Activated CD4-positive, alpha-beta T cell treated with anti-CD3 and anti-CD28 coated beads, Interleukin-2, amount 10 ng/mL, durations not matched to agents 7 days and 5 days (primary cell): ENCODE data around the gene CCDC92B. TPM values are rescaled to one million over a fixed set of nuclear protein-coding genes. Genes with fewer than 3 reads are reported as not detected.
A peak's percentile ranks its signal among the peaks of the same experiment; 100 is the strongest.

Experiments used
- CTCF ChIA-PET: fragments of 350-600 bp; sonication (Branson Sonifier 250); formaldehyde crosslinking; loops from one replicate; lab custom pipeline; 2021; ENCODE audit warnings: antibody characterized with exemption; lab: Charles Lee
- POLR2A ChIA-PET: fragments of 350-600 bp; sonication (Branson Sonifier 250); formaldehyde crosslinking; loops from one replicate; lab custom pipeline; 2021; ENCODE audit warnings: antibody characterized with exemption; lab: Charles Lee
- DNase-seq: peaks from one replicate; pipeline ENCODE4 v3.0.0-alpha.2; 2020
- H3K27ac Mint-ChIP-seq: one replicate; pipeline ENCODE4 v1.8.0; 2021; ENCODE audit warnings: mild to moderate bottlenecking, moderate library complexity, mixed read lengths
- H3K27me3 Mint-ChIP-seq: one replicate; pipeline ENCODE4 v1.8.0; 2021; ENCODE audit warnings: mixed read lengths
- H3K36me3 Mint-ChIP-seq: one replicate; pipeline ENCODE4 v1.8.0; 2021; ENCODE audit warnings: low read depth, mixed read lengths
- H3K4me1 Mint-ChIP-seq: one replicate; pipeline ENCODE4 v1.8.0; 2021; ENCODE audit warnings: mixed read lengths
- H3K4me3 Mint-ChIP-seq: one replicate; pipeline ENCODE4 v1.8.0; 2021; ENCODE audit warnings: mild to moderate bottlenecking, moderate library complexity, mixed read lengths
- H3K9me3 Mint-ChIP-seq: one replicate; pipeline ENCODE4 v1.8.0; 2021; ENCODE audit warnings: mixed read lengths
- total RNA-seq, 2 experiments: library from RNA; stranded (reverse); gene quantifications; one replicate each; pipeline ENCODE4 v1.2.3, GENCODE V29; 2021

The CCDC92B gene
- total RNA-seq, 2 experiments from 2014 or later = 0.08 TPM; not detected in 1

- peaks cover 41% of the 10 kb centered on the region for H3K4me1 Mint-ChIP-seq
- no peaks in the 10 kb centered on the region for H3K36me3 Mint-ChIP-seq
- POLR2A ChIA-PET = no interaction called here
- H3K4me3 Mint-ChIP-seq = peak within 1 kb of the TSS; percentile 86
- H3K9me3 Mint-ChIP-seq = no peaks in the 10 kb centered on the region
- peak; percentile 95 for DNase-seq
- no peaks in the 10 kb centered on the region for H3K27me3 Mint-ChIP-seq
- H3K27ac Mint-ChIP-seq = peak within 1 kb of the TSS; percentile 95
- CTCF ChIA-PET = no interaction called here
These were observed 37.7 kb downstream of the CCDC92B start, which contains the start of gene CLUH for GRCh38 chr17:2711608-2712299. Gene CLUH, minus strand, starts transcription at chr17:2711764. Its CDS starts 103 bp downstream, at chr17:2711661.

GRCh38 chr17:2710803-2711607, 38.4 kb downstream of the CCDC92B start:
- H3K27ac Mint-ChIP-seq = peak overlapping the region; percentile 80
- H3K9me3 Mint-ChIP-seq = no peaks in the 10 kb centered on the region
- no peaks in the 10 kb centered on the region for H3K36me3 Mint-ChIP-seq
- H3K4me3 Mint-ChIP-seq = peak overlapping the region; percentile 86
- H3K27me3 Mint-ChIP-seq = no peaks in the 10 kb centered on the region
- ChIA-PET POLR2A (no interaction called here), CTCF (interaction anchor here (1.3 to 1.4 kb wide), 2 partner anchors 25 to 328 kb away, joined by 4 to 5 read pairs; no protein-coding TSS in a partner anchor)
- peak; percentile 32 for DNase-seq
- H3K4me1 Mint-ChIP-seq = peaks cover 40% of the 10 kb centered on the region

- H3K9me3 Mint-ChIP-seq = no peaks in the 10 kb centered on the region
- H3K27ac Mint-ChIP-seq = peak overlapping the region; percentile 80
- CTCF ChIA-PET = interaction anchor here (0.9 to 1.4 kb wide), 3 partner anchors 21 to 328 kb away, joined by 3 to 5 read pairs (median 4); no protein-coding TSS in a partner anchor
- no peak for DNase-seq
- POLR2A ChIA-PET = no interaction called here
- no peaks in the 10 kb centered on the region for H3K27me3 Mint-ChIP-seq
- no peaks in the 10 kb centered on the region for H3K36me3 Mint-ChIP-seq
- H3K4me1 Mint-ChIP-seq = peaks cover 43% of the 10 kb centered on the region
- H3K4me3 Mint-ChIP-seq = peak overlapping the region; percentile 78
These were observed 39.2 kb downstream of the CCDC92B start for GRCh38 chr17:2710071-2710802.

GRCh38 chr17:2709183-2709661, 40.2 kb downstream of the CCDC92B start:
- Mint-ChIP-seq H3K27me3 (no peaks in the 10 kb centered on the region), H3K27ac (peak overlapping the region; percentile 80), H3K36me3 (no peaks in the 10 kb centered on the region), H3K4me3 (peak overlapping the region; percentile 78), H3K4me1 (peaks cover 43% of the 10 kb centered on the region), H3K9me3 (no peaks in the 10 kb centered on the region)
- no peak for DNase-seq
- ChIA-PET CTCF (interaction anchor here (1.4 kb wide), 1 partner anchor 327 kb away, joined by 4 read pairs; no protein-coding TSS in a partner anchor), POLR2A (no interaction called here)

- POLR2A ChIA-PET = no interaction called here
- Mint-ChIP-seq H3K9me3 (no peaks in the 10 kb centered on the region), H3K4me3 (peak overlapping the region; percentile 78), H3K27me3 (no peaks in the 10 kb centered on the region), H3K36me3 (no peaks in the 10 kb centered on the region), H3K27ac (peak overlapping the region; percentile 22), H3K4me1 (peaks cover 41% of the 10 kb centered on the region)
- no peak for DNase-seq
- CTCF ChIA-PET = interaction anchor here (0.6 kb wide), 1 partner anchor 116 kb away, joined by 3 read pairs; no protein-coding TSS in a partner anchor
These were observed 40.8 kb downstream of the CCDC92B start for GRCh38 chr17:2708585-2709182.

- no peak for DNase-seq
- H3K36me3 Mint-ChIP-seq = peaks cover 2% of the 10 kb centered on the region
- peaks cover 39% of the 10 kb centered on the region for H3K4me1 Mint-ChIP-seq
- POLR2A ChIA-PET = no interaction called here
- no peaks in the 10 kb centered on the region for H3K27me3 Mint-ChIP-seq
- CTCF ChIA-PET = interaction anchor here (0.6 to 1.2 kb wide), 3 partner anchors 10 to 179 kb away, joined by 3 to 6 read pairs (median 4); no protein-coding TSS in a partner anchor
- H3K27ac Mint-ChIP-seq = peak overlapping the region; percentile 22
- H3K4me3 Mint-ChIP-seq = no peak overlapping the region
- no peaks in the 10 kb centered on the region for H3K9me3 Mint-ChIP-seq
These were observed 41.5 kb downstream of the CCDC92B start for GRCh38 chr17:2707721-2708584.

GRCh38 chr17:2706911-2707510, 42.4 kb downstream of the CCDC92B start:
- H3K36me3 Mint-ChIP-seq = peaks cover 2% of the 10 kb centered on the region
- H3K4me1 Mint-ChIP-seq = peaks cover 32% of the 10 kb centered on the region
- POLR2A ChIA-PET = interaction anchor here (0.6 kb wide), 1 partner anchor 263 kb away, joined by 3 read pairs; no protein-coding TSS in a partner anchor
- no peaks in the 10 kb centered on the region for H3K27me3 Mint-ChIP-seq
- H3K27ac Mint-ChIP-seq = no peak overlapping the region
- DNase-seq = no peak
- no peak overlapping the region for H3K4me3 Mint-ChIP-seq
- CTCF ChIA-PET = interaction anchor here (0.6 to 1.3 kb wide), 4 partner anchors 9 to 584 kb away, joined by 3 to 5 read pairs (median 4); no protein-coding TSS in a partner anchor
- H3K9me3 Mint-ChIP-seq = no peaks in the 10 kb centered on the region

GRCh38 chr17:2705888-2706795, 43.3 kb downstream of the CCDC92B start:
- Mint-ChIP-seq H3K4me3 (no peak overlapping the region), H3K9me3 (no peaks in the 10 kb centered on the region), H3K27me3 (no peaks in the 10 kb centered on the region), H3K4me1 (peaks cover 30% of the 10 kb centered on the region), H3K36me3 (peaks cover 2% of the 10 kb centered on the region), H3K27ac (no peak overlapping the region)
- DNase-seq = no peak
- POLR2A ChIA-PET = interaction anchor here (0.6 kb wide), 1 partner anchor 262 kb away, joined by 3 read pairs; no protein-coding TSS in a partner anchor
- CTCF ChIA-PET = interaction anchor here (0.6 to 1.3 kb wide), 2 partner anchors 11 to 585 kb away, joined by 3 to 5 read pairs; no protein-coding TSS in a partner anchor

GRCh38 chr17:2705263-2705662, 44.2 kb downstream of the CCDC92B start:
- H3K4me3 Mint-ChIP-seq = no peak overlapping the region
- H3K27me3 Mint-ChIP-seq = no peaks in the 10 kb centered on the region
- no peak for DNase-seq
- peak overlapping the region; percentile 6 for H3K27ac Mint-ChIP-seq
- ChIA-PET POLR2A (no interaction called here), CTCF (interaction anchor here (0.5 to 1.3 kb wide), 2 partner anchors 10 to 21 kb away, joined by 3 to 5 read pairs; no protein-coding TSS in a partner anchor)
- H3K9me3 Mint-ChIP-seq = no peaks in the 10 kb centered on the region
- H3K4me1 Mint-ChIP-seq = peaks cover 23% of the 10 kb centered on the region
- peaks cover 2% of the 10 kb centered on the region for H3K36me3 Mint-ChIP-seq

- H3K9me3 Mint-ChIP-seq = no peaks in the 10 kb centered on the region
- peaks cover 6% of the 10 kb centered on the region for H3K36me3 Mint-ChIP-seq
- POLR2A ChIA-PET = no interaction called here
- H3K4me1 Mint-ChIP-seq = peaks cover 19% of the 10 kb centered on the region
- H3K27ac Mint-ChIP-seq = no peak overlapping the region
- CTCF ChIA-PET = interaction anchor here (0.5 kb wide), 1 partner anchor 20 kb away, joined by 3 read pairs; no protein-coding TSS in a partner anchor
- DNase-seq = no peak
- H3K4me3 Mint-ChIP-seq = no peak overlapping the region
- H3K27me3 Mint-ChIP-seq = no peaks in the 10 kb centered on the region
These were observed 44.6 kb downstream of the CCDC92B start for GRCh38 chr17:2704890-2705248.
